Measurements from ENCODE around the gene MAPKAP1.

MAPKAP1 gene

DNA sequence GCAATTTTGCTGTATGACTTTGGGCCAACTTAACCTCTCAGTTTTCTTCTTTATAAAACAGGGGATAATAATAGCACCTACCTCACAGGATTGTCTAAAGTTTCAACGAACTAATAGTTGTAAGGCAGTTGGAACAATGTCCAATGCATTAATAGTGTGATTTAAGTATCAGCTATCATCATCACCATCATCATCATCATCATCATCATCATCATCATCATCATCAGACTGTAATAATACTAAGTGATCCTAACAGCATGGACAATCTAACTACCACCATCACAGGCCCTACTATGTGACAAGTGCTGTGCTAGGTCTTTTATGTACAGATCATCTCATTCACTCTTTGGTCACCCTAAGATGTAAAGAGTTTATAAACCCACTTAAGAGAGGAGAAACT lies 196.0 kb downstream of the MAPKAP1 start:
- no peak for DNase-seq

GRCh38 chr9:125509476-125509875 lies 197.5 kb downstream of the MAPKAP1 start:
- peak; percentile 64 to 94 for DNase-seq

GRCh38 chr9:125508249-125508648 lies 198.8 kb downstream of the MAPKAP1 start:
- DNase-seq = no peak

DNA sequence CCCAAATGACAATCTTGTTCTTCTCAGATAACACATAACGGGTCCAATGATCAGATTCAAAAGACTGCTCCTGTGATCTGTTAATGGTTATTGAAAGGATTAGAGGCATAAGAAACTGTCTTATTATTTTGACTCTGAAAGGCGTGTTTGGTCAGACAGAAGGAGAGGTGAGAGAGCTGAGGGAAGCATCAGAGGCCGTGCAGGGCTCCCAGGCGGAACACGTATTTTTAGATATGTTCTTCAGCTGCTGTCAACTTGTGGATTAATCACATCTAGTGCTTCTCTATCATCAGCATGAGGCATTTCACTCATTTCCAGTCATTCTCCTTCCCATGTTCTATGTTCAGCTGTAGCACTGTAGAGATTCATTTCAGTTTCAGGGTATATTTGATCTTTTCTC lies 199.8 kb downstream of the MAPKAP1 start:
- no peak for DNase-seq

DNA sequence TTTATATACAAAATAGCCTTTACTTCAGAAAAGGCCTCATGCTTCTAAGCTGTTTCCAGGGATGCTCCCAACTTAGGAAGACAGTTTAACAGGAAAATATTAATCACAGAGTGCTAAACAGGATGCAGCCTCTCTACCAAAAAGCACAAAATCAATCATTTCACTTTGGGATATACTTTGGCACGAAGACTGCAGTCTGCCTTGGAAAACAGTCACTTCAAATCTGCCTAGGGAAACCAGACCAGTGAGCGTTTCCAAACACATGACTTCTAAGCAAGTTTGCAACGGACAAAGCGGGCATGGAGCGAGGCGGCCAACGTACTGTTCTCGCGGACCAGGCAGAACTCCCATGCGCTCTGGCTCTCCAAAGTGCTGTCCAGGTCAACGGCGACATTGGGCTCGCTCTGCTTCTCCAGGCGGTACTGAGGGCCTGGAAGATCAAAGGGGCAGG lies 201.0 kb downstream of the MAPKAP1 start:
- no peak for DNase-seq

- no peak for DNase-seq
These were observed 202.4 kb downstream of the MAPKAP1 start for GRCh38 chr9:125504616-125505015.

DNA sequence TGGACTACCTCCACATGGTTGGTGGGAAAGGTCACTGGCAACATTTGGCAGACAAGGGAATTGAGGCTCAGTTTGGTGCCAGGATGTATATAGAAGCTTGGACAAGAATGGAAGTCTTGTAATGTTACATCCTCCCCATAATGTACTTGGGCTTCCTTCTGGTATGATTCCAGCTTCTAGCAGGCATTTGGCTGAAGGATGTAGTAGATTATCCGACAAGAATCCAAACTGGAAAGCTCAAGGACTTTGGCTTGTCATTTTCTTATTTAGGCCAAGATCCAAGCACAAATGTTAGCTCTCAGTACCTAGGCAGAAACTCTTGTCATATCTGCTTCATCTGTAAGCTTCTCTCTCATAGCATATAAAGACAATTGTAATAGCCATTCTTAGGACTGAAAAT lies 209.1 kb downstream of the MAPKAP1 start:
- DNase-seq = no peak

- DNase-seq = no peak
These were observed 209.5 kb downstream of the MAPKAP1 start for GRCh38 chr9:125497478-125497877.

DNA sequence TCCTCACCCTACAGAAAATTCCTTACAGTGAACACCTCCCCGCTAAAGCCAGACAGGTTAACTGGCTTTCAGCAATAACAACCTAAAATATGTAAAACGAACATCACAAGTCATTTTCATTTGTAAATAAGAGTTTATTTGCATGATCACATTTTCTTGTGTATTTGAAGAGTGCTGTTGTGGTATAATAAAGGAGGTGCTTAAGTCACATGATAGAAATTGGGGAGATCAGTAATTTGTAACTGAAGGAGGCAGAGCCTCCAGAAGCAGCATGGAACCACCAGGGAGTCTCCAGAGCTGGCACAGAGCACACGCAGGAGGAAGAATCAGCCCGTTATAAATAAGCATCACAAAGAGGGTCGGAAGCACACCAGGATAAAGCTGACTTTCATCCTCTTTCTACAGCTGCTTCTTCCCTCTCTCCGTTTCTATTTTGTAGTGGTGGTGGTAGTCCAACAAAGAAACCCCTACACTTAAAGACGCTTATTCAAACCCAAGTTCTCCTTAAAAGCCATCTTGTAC lies 210.6 kb downstream of the MAPKAP1 start:
- DNase-seq = no peak

- no peak for DNase-seq
These were observed 211.6 kb downstream of the MAPKAP1 start for GRCh38 chr9:125495172-125496119.

GRCh38 chr9:125494653-125494915 lies 212.4 kb downstream of the MAPKAP1 start:
- DNase-seq = no peak

DNA sequence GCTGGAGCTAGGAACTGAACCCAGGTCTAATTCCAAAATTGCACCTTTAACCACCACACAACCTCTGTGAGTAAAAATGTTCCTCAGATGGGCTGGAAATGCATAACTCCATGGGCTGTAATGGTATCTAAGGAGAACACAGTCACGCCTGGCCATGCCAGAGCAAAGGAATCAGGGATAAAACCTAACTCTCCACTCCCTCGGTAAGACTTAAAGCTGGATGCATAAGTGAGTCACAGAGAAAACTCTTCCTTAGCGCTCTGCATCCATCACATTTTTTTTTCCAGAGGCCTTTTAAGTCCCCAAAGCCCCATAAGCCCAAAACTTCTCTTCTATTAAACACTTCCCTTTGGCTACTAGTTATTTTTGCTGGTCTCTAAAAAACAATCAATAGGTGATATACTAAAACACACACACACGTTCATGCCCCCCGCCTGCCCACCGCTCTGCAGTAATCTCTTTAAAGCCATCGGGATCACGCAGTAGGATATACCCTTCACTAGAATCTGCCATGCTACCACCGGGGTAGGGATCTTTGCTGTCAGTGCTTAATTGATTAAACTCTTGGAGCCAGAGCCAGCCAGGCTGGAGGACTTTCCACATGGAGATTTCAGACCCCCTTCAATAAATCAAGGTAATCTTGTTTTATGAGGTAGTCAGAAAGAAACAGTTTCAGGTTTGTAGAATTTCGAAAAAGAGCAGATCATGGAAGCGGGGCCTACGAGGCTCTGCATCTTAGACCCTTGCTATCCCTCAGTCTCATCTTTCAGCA lies 212.9 kb downstream of the MAPKAP1 start:
- no peak for DNase-seq

DNA sequence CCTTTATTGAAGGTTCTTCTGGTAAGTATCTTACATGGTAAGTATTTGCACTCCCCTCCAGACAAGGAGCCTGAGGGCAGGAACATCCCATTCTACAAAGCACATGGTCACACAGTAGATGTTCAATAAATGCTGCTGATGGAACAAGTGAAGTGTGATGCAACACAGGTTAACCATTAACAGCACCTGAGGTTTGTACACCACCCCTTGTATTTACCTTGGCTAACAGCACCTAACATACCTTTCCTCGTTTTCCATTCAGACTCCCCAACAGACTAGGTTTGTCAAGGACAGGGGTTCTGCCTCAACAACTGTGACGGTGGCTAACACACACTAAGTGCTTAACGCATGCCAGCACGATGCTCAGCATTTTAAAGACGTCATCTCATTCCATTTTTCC lies 213.6 kb downstream of the MAPKAP1 start:
- no peak for DNase-seq

DNA sequence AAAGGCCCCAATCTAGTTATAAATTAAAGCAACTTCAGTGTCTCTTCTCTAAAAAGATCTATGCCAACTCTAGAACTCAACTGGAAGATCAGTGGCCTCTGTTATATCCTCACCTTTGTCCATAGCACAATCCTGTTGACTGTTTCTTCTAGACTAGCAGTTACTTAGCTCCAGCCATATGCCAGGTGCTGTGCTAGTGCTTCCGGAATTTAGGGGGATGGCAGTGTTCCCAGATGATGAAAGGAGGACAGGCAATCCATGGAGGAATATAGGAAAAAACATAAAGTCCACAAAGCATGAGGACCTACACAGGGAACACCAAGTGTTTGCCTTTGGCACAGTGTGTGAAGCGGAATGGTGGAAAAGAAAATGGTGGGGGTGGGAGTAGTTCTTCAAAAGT lies 214.3 kb downstream of the MAPKAP1 start:
- DNase-seq = no peak

DNA sequence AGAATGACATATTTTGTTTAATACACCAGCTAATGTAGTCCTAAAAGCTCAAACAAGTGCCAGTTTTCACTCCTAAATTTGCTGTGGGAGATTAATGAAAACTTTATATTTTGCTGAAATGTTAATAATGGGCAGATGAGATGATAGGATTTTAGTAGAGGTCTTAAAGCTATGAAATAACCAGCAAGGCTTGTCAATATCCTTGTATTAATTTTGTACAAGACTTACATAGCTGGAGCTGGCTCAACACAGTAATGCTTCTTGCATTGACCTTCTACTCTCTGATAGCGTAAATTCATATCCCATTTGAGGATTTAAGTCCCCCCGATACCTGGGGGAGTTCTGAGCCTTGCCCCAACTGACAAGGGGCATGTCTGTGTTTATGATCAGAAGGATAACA lies 219.2 kb downstream of the MAPKAP1 start:
- no peak for DNase-seq

- no peak for DNase-seq
These were observed 220.4 kb downstream of the MAPKAP1 start for GRCh38 chr9:125486576-125486975.

GRCh38 chr9:125486152-125486508 lies 220.9 kb downstream of the MAPKAP1 start:
- DNase-seq = no peak

- no peak for DNase-seq
These were observed 221.4 kb downstream of the MAPKAP1 start for GRCh38 chr9:125485471-125486151.

DNA sequence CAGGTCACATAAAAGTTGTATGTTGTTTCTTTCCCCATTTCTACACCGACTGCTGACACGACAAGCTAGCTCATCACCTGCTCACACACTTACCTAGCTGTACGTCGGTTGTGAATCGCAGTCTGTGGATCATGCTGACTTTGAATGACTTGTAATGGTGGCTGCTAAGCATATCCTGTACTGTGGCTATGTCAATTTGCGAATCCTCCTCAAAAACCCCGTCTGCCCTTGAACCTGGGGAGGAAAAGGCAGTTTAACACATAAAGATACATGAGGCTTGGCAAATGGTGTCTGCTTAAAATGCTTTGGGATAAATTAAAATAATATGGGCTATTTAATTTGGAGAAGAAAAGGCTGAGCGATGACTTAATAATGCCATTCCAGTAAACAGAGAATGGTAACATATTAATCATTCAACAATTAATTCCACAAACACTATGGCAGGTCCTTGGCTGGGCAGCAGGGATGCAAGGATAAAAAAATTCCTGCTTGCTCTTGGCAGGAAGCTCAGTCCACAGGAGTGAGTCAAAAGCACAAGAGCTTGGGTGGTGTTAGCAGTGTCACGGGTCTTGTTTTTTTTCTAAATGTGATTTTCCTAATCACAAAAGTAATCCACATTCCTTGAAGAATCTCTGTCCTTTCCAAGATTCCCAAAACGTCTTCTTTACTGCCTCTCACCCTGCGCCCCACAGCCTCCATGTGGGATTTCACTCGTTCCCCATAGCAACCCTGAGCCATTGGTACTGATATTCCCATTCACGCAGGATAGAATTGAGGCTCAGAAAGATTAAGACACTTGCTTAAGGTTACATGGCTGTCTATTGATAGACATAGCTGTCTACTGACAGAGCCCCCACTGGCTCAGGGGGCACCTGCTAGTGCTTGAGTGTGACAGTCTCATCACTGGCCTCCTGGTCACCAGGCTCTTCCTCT lies 222.4 kb downstream of the MAPKAP1 start:
- no peak for DNase-seq

DNA sequence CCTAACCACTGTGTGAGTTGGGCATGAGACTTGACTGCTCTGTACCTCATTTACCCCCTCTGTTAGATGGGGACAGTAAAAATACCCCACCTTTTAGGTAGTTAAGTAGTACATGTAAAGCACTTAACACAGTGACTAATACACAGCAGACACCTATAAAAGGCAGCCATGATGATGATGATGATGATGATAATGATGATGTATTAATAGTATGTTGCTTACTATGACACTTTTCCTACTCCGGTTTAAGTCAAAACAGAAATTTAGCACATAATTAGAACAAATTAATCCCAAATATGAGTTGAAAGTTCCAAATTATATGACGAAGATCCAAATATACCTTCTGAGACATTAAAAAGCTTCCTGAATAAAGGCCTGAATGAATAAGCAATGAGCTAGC lies 223.3 kb downstream of the MAPKAP1 start:
- DNase-seq = no peak

GRCh38 chr9:125479846-125480615 lies 227.0 kb downstream of the MAPKAP1 start:
- DNase-seq = no peak

All from NCI-H524 (cell line).